Epithelial cell of alveolus of lung (primary cell): ENCODE results near the gene SGPP2. TPM values are rescaled to one million over a fixed set of nuclear protein-coding genes. Genes with fewer than 3 reads are reported as not detected.

Source experiments
- total RNA-seq: library from RNA; depleted of rRNA; stranded (reverse); fragments of >200 nt; gene quantifications from 2 replicates; pipeline ENCODE4 v1.2.1, GENCODE V29; 2015

SGPP2 gene
- 0.13 and 0.48 TPM in 2 replicates for total RNA-seq

DNA sequence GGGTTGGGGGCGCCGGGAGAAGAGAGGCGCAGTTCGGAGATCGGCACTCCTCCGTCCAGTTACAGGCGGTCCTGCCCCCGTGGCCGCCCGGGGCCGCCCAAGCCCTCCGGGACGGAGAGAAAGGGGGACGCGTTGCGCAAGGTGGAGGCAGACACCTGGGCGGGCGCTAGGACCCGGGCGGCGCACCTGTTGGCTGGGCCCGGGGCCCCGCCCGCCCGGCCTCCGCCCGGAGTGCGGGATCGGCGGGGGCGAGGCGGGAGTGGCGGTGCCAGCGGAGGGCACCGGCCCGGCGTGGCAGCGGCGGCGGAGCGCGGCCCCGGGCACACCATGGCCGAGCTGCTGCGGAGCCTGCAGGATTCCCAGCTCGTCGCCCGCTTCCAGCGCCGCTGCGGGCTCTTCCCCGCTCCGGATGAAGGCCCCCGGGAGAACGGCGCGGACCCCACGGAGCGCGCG, at the start of gene SGPP2:
TSS of gene SGPP2 (plus strand) at position 268 of the 453 bp plus-strand sequence. CDS start at position 328, 60 bp downstream.

Other genes with a start within 250 kb of the SGPP2 start
- gene PAX3, start 125.5 kb upstream of the SGPP2 start, total RNA-seq: not detected in 2 replicates
- gene FARSB, start 231.5 kb downstream of the SGPP2 start, total RNA-seq: 10.1 and 19.8 TPM in 2 replicates
- gene MOGAT1, start 247.1 kb downstream of the SGPP2 start, total RNA-seq: not detected in 2 replicates